Neural cell (in vitro differentiated cells): ENCODE measurements around the gene DCTN1.

Experiments used
- CTCF ChIP-seq: fragments of 450-650 bp; IDR thresholded peaks from 2 replicates; pipeline ENCODE4 v1.5.1; 2014; ENCODE audit warnings: antibody characterized with exemption, mild to moderate bottlenecking, moderate library complexity; ENCODE audit not compliant: poor library complexity, severe bottlenecking
- EZH2 ChIP-seq: fragments of 200-600, 300-800 bp; shearing (Covaris generic), sonication (generic); IDR thresholded peaks from 2 replicates; pipeline ENCODE4 v1.6.1; 2014; ENCODE audit warnings: antibody characterized with exemption, low read length, borderline replicate concordance, mild to moderate bottlenecking; ENCODE audit not compliant: insufficient read depth, poor library complexity, severe bottlenecking
- POLR2AphosphoS5 ChIP-seq: IDR thresholded peaks from 2 replicates; pipeline ENCODE4 v1.6.1; 2012
- TAF1 ChIP-seq: IDR thresholded peaks from 2 replicates; pipeline ENCODE4 v1.6.1; 2012; ENCODE audit warnings: low read depth

GRCh38 chr2:74414441-74414840 is 34.3 kb upstream of the DCTN1 start:
- TF ChIP-seq POLR2AphosphoS5 (no peak), CTCF (no peak), TAF1 (no peak), EZH2 (no peak)
